Diencephalon (tissue), 1 donor: ENCODE results near the gene ITLN1. TPM values are rescaled to one million over a fixed set of nuclear protein-coding genes. Genes with fewer than 3 reads are reported as not detected.

ENCODE experiments used
- total RNA-seq: library from RNA; depleted of rRNA; stranded (reverse); fragments of >200 nt; gene quantifications from one replicate; pipeline ENCODE4 v1.2.3, GENCODE V29; 2014

ITLN1 gene
- total RNA-seq = not detected

GRCh38 chr1:160885042-160885441, at the start of gene ITLN1:
TSS of gene ITLN1 (minus strand) at chr1:160885180. CDS start at chr1:160884877, 303 bp downstream.

GRCh38 chr1:160862203-160863060, 22.5 kb downstream of the ITLN1 start, which contains the start of gene CD244:
TSS of gene CD244 (minus strand) at chr1:160862887. CDS start at chr1:160862677, 210 bp downstream.

Other genes starting within 250 kb of the ITLN1 start
- not detected for gene SLAMF1, start 238.1 kb downstream of the ITLN1 start, total RNA-seq
- 0.46 TPM for gene CD48, start 173.4 kb downstream of the ITLN1 start, total RNA-seq
- gene SLAMF7, start 145.9 kb downstream of the ITLN1 start, total RNA-seq = not detected
- gene LY9, start 89.0 kb downstream of the ITLN1 start, total RNA-seq = not detected
- gene CD244, start 22.3 kb downstream of the ITLN1 start, total RNA-seq = not detected
- gene ITLN2, start 69.6 kb upstream of the ITLN1 start, total RNA-seq = not detected
- gene F11R, start 136.0 kb upstream of the ITLN1 start, total RNA-seq = 11.5 TPM
- 52.1 TPM for gene TSTD1, start 153.8 kb upstream of the ITLN1 start, total RNA-seq
- 93.4 TPM for gene USF1, start 160.8 kb upstream of the ITLN1 start, total RNA-seq
- gene ARHGAP30, start 184.7 kb upstream of the ITLN1 start, total RNA-seq = 1.6 TPM
- gene NECTIN4, start 204.4 kb upstream of the ITLN1 start, total RNA-seq = not detected
- 15.5 TPM for gene KLHDC9, start 213.2 kb upstream of the ITLN1 start, total RNA-seq
- 64.4 TPM for gene PFDN2, start 232.9 kb upstream of the ITLN1 start, total RNA-seq
- 19.1 TPM for gene NIT1, start 232.9 kb upstream of the ITLN1 start, total RNA-seq
- gene DEDD, start 247.5 kb upstream of the ITLN1 start, total RNA-seq = 24.7 TPM